Measurements from ENCODE around the gene CEPT1.

The CEPT1 gene

DNA sequence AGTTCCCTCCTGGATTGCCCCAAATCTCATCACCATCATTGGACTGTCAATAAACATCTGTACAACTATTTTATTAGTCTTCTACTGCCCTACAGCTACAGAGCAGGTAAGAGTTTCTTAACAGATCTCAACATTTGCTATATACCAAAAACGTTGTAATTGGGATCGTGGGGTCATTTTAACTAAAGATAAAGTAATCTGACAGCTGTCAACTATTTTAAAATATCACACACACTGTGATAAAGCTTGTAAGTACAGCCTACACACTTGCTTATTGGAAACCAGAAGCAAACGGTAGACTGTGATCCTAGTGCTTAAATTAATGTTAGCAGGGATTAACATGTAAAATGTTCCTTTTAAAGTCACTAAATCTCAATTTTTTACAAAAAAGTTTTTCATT is 7.9 kb downstream of the CEPT1 start:
- Histone ChIP-seq H3K27ac (ENCODE audit: low read depth, low read length) (no peak overlapping the region), H3K9me3 (ENCODE audit: control insufficient read depth, insufficient read depth, low read length) (no peaks in the 10 kb centered on the region), H3K79me2 (ENCODE audit: control insufficient read depth, low read length) (peaks cover 100% of the 10 kb centered on the region), H3F3A (ENCODE audit: control insufficient read depth, insufficient read depth) (no peaks in the 10 kb centered on the region), H3K4me1 (ENCODE audit: control insufficient read depth, low read length) (peaks cover 5% of the 10 kb centered on the region), H3K36me3 (ENCODE audit: control insufficient read depth, low read length) (peaks cover 84% of the 10 kb centered on the region), H4K20me1 (ENCODE audit: control insufficient read depth, insufficient read depth, low read depth, low read length) (peaks cover 4% of the 10 kb centered on the region), H3K9me2 (replicated peaks; ENCODE audit: control insufficient read depth, low read length) (no peaks in the 10 kb centered on the region), H3K4me3 (ENCODE audit: low read length) (no peak overlapping the region), H3K4me2 (ENCODE audit: low read length) (no peak overlapping the region), H3K27me3 (ENCODE audit: control insufficient read depth, low read length) (no peaks in the 10 kb centered on the region)
- no peak for TF ChIP-seq CTCF (IDR thresholded peaks at IDR 0.05; ENCODE audit: low read depth, low read length, poor library complexity, severe bottlenecking)
- TF ChIP-seq EZH2phosphoT487 (IDR thresholded peaks at IDR 0.05; ENCODE audit: borderline replicate concordance, low read length): no peak

- peaks cover 7% of the 10 kb centered on the region for H3K4me1 ChIP-seq (ENCODE audit: control insufficient read depth, low read length)
- H3K4me3 ChIP-seq (ENCODE audit: low read length): no peak overlapping the region
- H3K27ac ChIP-seq (ENCODE audit: low read depth, low read length): no peak overlapping the region
- H4K20me1 ChIP-seq (ENCODE audit: control insufficient read depth, insufficient read depth, low read depth, low read length): peaks cover 4% of the 10 kb centered on the region
- H3K4me2 ChIP-seq (ENCODE audit: low read length): no peak overlapping the region
- no peaks in the 10 kb centered on the region for H3K27me3 ChIP-seq (ENCODE audit: control insufficient read depth, low read length)
- H3F3A ChIP-seq (ENCODE audit: control insufficient read depth, insufficient read depth): no peaks in the 10 kb centered on the region
- no peak for TF ChIP-seq CTCF (IDR thresholded peaks at IDR 0.05; ENCODE audit: low read depth, low read length, poor library complexity, severe bottlenecking)
- TF ChIP-seq EZH2phosphoT487 (IDR thresholded peaks at IDR 0.05; ENCODE audit: borderline replicate concordance, low read length): no peak
- peaks cover 85% of the 10 kb centered on the region for H3K36me3 ChIP-seq (ENCODE audit: control insufficient read depth, low read length)
- H3K79me2 ChIP-seq (ENCODE audit: control insufficient read depth, low read length): peaks cover 100% of the 10 kb centered on the region
- no peaks in the 10 kb centered on the region for H3K9me2 ChIP-seq (replicated peaks; ENCODE audit: control insufficient read depth, low read length)
- H3K9me3 ChIP-seq (ENCODE audit: control insufficient read depth, insufficient read depth, low read length): no peaks in the 10 kb centered on the region
These were observed 8.4 kb downstream of the CEPT1 start for GRCh38 chr1:111148376-111148881.

GRCh38 chr1:111151838-111152237 is 11.8 kb downstream of the CEPT1 start:
- H3F3A ChIP-seq (ENCODE audit: control insufficient read depth, insufficient read depth): no peaks in the 10 kb centered on the region

GRCh38 chr1:111154021-111154999 is 14.3 kb downstream of the CEPT1 start:
- Histone ChIP-seq H3K27ac (ENCODE audit: low read depth, low read length) (no peak overlapping the region), H3K9me2 (replicated peaks; ENCODE audit: control insufficient read depth, low read length) (no peaks in the 10 kb centered on the region), H3F3A (ENCODE audit: control insufficient read depth, insufficient read depth) (no peaks in the 10 kb centered on the region), H3K4me3 (ENCODE audit: low read length) (no peak overlapping the region), H3K4me2 (ENCODE audit: low read length) (no peak overlapping the region), H3K27me3 (ENCODE audit: control insufficient read depth, low read length) (no peaks in the 10 kb centered on the region), H3K36me3 (ENCODE audit: control insufficient read depth, low read length) (peaks cover 85% of the 10 kb centered on the region), H3K79me2 (ENCODE audit: control insufficient read depth, low read length) (peaks cover 94% of the 10 kb centered on the region), H3K4me1 (ENCODE audit: control insufficient read depth, low read length) (peaks cover 12% of the 10 kb centered on the region), H4K20me1 (ENCODE audit: control insufficient read depth, insufficient read depth, low read depth, low read length) (no peaks in the 10 kb centered on the region), H3K9me3 (ENCODE audit: control insufficient read depth, insufficient read depth, low read length) (no peaks in the 10 kb centered on the region)
- TF ChIP-seq EZH2phosphoT487 (IDR thresholded peaks at IDR 0.05; ENCODE audit: borderline replicate concordance, low read length) (no peak), CTCF (IDR thresholded peaks at IDR 0.05; ENCODE audit: low read depth, low read length, poor library complexity, severe bottlenecking) (no peak)

More at GRCh38 chr1:111151838-111152237, 11.8 kb downstream of the CEPT1 start:
- no peaks in the 10 kb centered on the region for H3K27me3 ChIP-seq (ENCODE audit: control insufficient read depth, low read length)
- no peaks in the 10 kb centered on the region for H3K9me2 ChIP-seq (replicated peaks; ENCODE audit: control insufficient read depth, low read length)
- H3K27ac ChIP-seq (ENCODE audit: low read depth, low read length): no peak overlapping the region
- H3K4me1 ChIP-seq (ENCODE audit: control insufficient read depth, low read length): peaks cover 12% of the 10 kb centered on the region
- peaks cover 97% of the 10 kb centered on the region for H3K36me3 ChIP-seq (ENCODE audit: control insufficient read depth, low read length)
- H3K79me2 ChIP-seq (ENCODE audit: control insufficient read depth, low read length): peaks cover 100% of the 10 kb centered on the region
- H4K20me1 ChIP-seq (ENCODE audit: control insufficient read depth, insufficient read depth, low read depth, low read length): no peaks in the 10 kb centered on the region; the same call in 1 of the 2 replicates
- TF ChIP-seq EZH2phosphoT487 (IDR thresholded peaks at IDR 0.05; ENCODE audit: borderline replicate concordance, low read length): no peak
- H3K4me3 ChIP-seq (ENCODE audit: low read length): no peak overlapping the region
- no peaks in the 10 kb centered on the region for H3K9me3 ChIP-seq (ENCODE audit: control insufficient read depth, insufficient read depth, low read length)
- no peak overlapping the region for H3K4me2 ChIP-seq (ENCODE audit: low read length)
